ENCODE measurements around the gene PRDM16.

DNA sequence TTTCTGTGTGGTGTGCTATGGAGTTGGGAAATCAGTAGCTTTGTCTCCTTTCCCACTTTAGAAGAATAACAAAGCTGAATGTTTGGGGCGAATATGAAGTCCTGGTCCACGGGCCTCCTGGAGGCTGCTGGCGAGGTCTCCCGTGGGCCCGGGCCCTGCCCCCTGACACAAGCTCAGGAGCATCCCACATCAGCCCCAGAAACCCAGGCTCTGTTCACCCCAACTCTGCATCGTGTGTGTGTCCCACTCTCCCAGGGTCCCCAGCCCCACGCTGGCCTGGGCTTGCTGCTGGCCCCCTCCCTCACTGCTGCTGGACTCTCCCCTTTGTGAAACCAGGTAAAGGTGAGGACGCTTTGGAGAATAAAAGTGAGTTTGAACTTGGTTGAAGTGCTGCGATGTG lies 8.1 kb downstream of the PRDM16 start:
- TF ChIP-seq CTCF (conservative IDR thresholded peaks at IDR 0.05) (no peak), ZFX (IDR thresholded peaks at IDR 0.05) (no peak)

Data from C4-2B (cell line).